Measurements from ENCODE around the gene S100B.
"Not testable (repeated sequence)": the region's sequence is repeated elsewhere in the genome, so short reads cannot be mapped to it uniquely, and the experiment has no call there.

S100B gene

GRCh38 chr21:46604975-46605766, at the start of gene S100B:
Gene S100B, minus strand, starts transcription at chr21:46605082. Its CDS starts 2,667 bp downstream, at chr21:46602415.
- no peak for DNase-seq (ENCODE audit: low spot score)

- DNase-seq (ENCODE audit: low spot score): no peak
These were observed 46.2 kb upstream of the S100B start for GRCh38 chr21:46651121-46651520.

GRCh38 chr21:46650476-46651098, 45.7 kb upstream of the S100B start:
- no peak for DNase-seq (ENCODE audit: low spot score)

GRCh38 chr21:46649356-46649755, 44.5 kb upstream of the S100B start:
- no peak for DNase-seq (ENCODE audit: low spot score)

GRCh38 chr21:46648539-46648938, 43.7 kb upstream of the S100B start:
- no peak for DNase-seq (ENCODE audit: low spot score)

- no peak for DNase-seq (ENCODE audit: low spot score)
These were observed 41.8 kb upstream of the S100B start for GRCh38 chr21:46646541-46647154.

GRCh38 chr21:46645840-46646239, 41.0 kb upstream of the S100B start:
- DNase-seq (ENCODE audit: low spot score): no peak

- DNase-seq (ENCODE audit: low spot score): no peak
These were observed 38.7 kb upstream of the S100B start for GRCh38 chr21:46643379-46644177.

GRCh38 chr21:46641656-46642055, 36.8 kb upstream of the S100B start:
- DNase-seq (ENCODE audit: low spot score): no peak

GRCh38 chr21:46639489-46640386, 34.9 kb upstream of the S100B start:
- no peak for DNase-seq (ENCODE audit: low spot score)

GRCh38 chr21:46637952-46638746, 33.3 kb upstream of the S100B start:
- no peak for DNase-seq (ENCODE audit: low spot score)

- DNase-seq (ENCODE audit: low spot score): no peak
These were observed 31.8 kb upstream of the S100B start for GRCh38 chr21:46636550-46637285.

GRCh38 chr21:46636181-46636512, 31.3 kb upstream of the S100B start:
- no peak for DNase-seq (ENCODE audit: low spot score)

- DNase-seq (ENCODE audit: low spot score): peak; percentile 94
These were observed 30.7 kb upstream of the S100B start, which contains the start of gene PRMT2 for GRCh38 chr21:46635324-46636180. Gene PRMT2, plus strand, starts transcription at chr21:46635674. Its CDS starts 1,278 bp downstream, at chr21:46636952.

GRCh38 chr21:46634966-46635323, 30.1 kb upstream of the S100B start:
- DNase-seq (ENCODE audit: low spot score): peak; percentile 39

GRCh38 chr21:46634427-46634826, 29.5 kb upstream of the S100B start:
- no peak for DNase-seq (ENCODE audit: low spot score)

- DNase-seq (ENCODE audit: low spot score): no peak
These were observed 28.7 kb upstream of the S100B start for GRCh38 chr21:46633566-46633965.

- DNase-seq (ENCODE audit: low spot score): not testable (repeated sequence)
These were observed 26.0 kb upstream of the S100B start for GRCh38 chr21:46630915-46631314.

- no peak for DNase-seq (ENCODE audit: low spot score)
These were observed 24.0 kb upstream of the S100B start for GRCh38 chr21:46628868-46629267.
